Panc1 (cell line): ENCODE measurements around the gene EYS.

Experiments
- CTCF ChIP-seq: fragments of 450-650 bp; IDR thresholded peaks from 2 replicates; pipeline ENCODE4 v1.5.1; 2017; ENCODE audit warnings: mild to moderate bottlenecking
- POLR2AphosphoS5 ChIP-seq: IDR thresholded peaks from 2 replicates; pipeline ENCODE4 v1.6.1; 2012; ENCODE audit warnings: mild to moderate bottlenecking, low read depth, low read length, moderate library complexity
- SIN3A ChIP-seq: IDR thresholded peaks from 2 replicates; pipeline ENCODE4 v1.6.1; 2012; ENCODE audit warnings: low read depth, mild to moderate bottlenecking, low read length, moderate library complexity, borderline replicate concordance; ENCODE audit not compliant: insufficient read depth
- TCF7L2 ChIP-seq: IDR thresholded peaks from 2 replicates; pipeline ENCODE4 v1.6.1; 2011; ENCODE audit warnings: mild to moderate bottlenecking, low read depth, low read length, inconsistent platforms

GRCh38 chr6:65637289-65638046 lies 69.6 kb downstream of the EYS start:
- TF ChIP-seq CTCF, result no peak
- TF ChIP-seq POLR2AphosphoS5, result no peak
- no peak for TF ChIP-seq TCF7L2
- no peak for TF ChIP-seq SIN3A
